WTC11 (cell line): ENCODE data around the gene ZDHHC11.

Experiments used
- FOXP1 ChIP-seq: sonication (generic); formaldehyde crosslinking; IDR thresholded peaks from 2 replicates; pipeline ENCODE4 v1.8.0; 2022; ENCODE audit warnings: missing genetic modification reagents, mild to moderate bottlenecking, moderate library complexity, borderline replicate concordance
- JUN ChIP-seq: sonication (generic); formaldehyde crosslinking; IDR thresholded peaks from 2 replicates; pipeline ENCODE4 v1.8.0; 2023; ENCODE audit warnings: mild to moderate bottlenecking, missing genetic modification reagents
- MXD4 ChIP-seq: fragments of 250-450 bp; sonication (Bioruptor Pico); IDR thresholded peaks from 2 replicates; pipeline ENCODE4 v1.8.0; 2021; ENCODE audit warnings: mild to moderate bottlenecking, moderate library complexity, borderline replicate concordance
- SP1 ChIP-seq: sonication (generic); formaldehyde crosslinking; conservative IDR thresholded peaks from 2 replicates; pipeline ENCODE4 v1.8.1; 2022; ENCODE audit warnings: missing genetic modification reagents
- TEAD4 ChIP-seq: sonication (generic); formaldehyde crosslinking; IDR thresholded peaks from 2 replicates; pipeline ENCODE4 v1.8.0; 2022; ENCODE audit warnings: mild to moderate bottlenecking, missing genetic modification reagents
- TF ChIP-seq, protein P1 (sequence below): fragments of 200-600 bp; IDR thresholded peaks from 2 replicates; pipeline ENCODE4 v1.8.0; 2022; ENCODE audit warnings: antibody characterized with exemption
- TF ChIP-seq, protein P2 (sequence below): sonication (generic); formaldehyde crosslinking; conservative IDR thresholded peaks from 2 replicates; pipeline ENCODE4 v1.8.1; 2022; ENCODE audit warnings: mild to moderate bottlenecking, missing genetic modification reagents
- TF ChIP-seq, protein P3 (sequence below): sonication (generic); formaldehyde crosslinking; IDR thresholded peaks from 2 replicates; pipeline ENCODE4 v1.8.1; 2023; ENCODE audit warnings: mild to moderate bottlenecking, missing genetic modification reagents
- TF ChIP-seq, protein P4 (sequence below): sonication (generic); formaldehyde crosslinking; IDR thresholded peaks from 2 replicates; pipeline ENCODE4 v1.8.1; 2022; ENCODE audit warnings: mild to moderate bottlenecking, missing genetic modification reagents, moderate library complexity, borderline replicate concordance

DNA sequence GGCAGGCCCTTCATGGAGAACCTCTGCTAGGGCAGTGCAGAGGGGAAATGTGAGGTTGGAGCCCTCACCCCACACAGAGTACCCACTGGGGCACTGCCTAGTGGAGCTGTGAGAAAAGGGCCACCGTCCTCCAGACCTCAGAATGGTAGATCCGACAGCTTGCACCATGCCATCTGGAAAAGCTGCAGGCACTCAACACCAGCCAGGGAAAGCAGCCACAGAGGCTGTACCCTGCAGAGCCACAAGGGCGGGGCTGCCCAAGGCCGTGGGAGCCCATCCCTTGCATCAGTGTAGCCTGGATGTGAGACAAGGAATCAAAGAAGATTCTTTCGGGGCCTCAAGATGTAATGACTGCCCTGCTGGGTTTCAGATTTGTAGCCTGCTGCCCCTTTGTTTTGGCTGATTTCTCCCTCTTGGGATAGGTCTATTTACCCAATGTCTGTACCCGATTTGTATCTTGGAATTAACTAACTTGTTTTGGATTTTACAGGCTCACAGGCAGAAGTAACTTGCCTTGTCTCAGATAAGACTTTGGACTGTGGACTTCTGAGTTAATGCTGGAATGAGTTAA is 16.6 kb upstream of the ZDHHC11 start:
- TF ChIP-seq MXD4 (CRISPR knock-in tag) (no peak), JUN (CRISPR knock-in tag) (no peak), SP1 (CRISPR knock-in tag) (no peak), TEAD4 (CRISPR knock-in tag) (no peak), FOXP1 (no peak)
- TF ChIP-seq, protein P1, sequence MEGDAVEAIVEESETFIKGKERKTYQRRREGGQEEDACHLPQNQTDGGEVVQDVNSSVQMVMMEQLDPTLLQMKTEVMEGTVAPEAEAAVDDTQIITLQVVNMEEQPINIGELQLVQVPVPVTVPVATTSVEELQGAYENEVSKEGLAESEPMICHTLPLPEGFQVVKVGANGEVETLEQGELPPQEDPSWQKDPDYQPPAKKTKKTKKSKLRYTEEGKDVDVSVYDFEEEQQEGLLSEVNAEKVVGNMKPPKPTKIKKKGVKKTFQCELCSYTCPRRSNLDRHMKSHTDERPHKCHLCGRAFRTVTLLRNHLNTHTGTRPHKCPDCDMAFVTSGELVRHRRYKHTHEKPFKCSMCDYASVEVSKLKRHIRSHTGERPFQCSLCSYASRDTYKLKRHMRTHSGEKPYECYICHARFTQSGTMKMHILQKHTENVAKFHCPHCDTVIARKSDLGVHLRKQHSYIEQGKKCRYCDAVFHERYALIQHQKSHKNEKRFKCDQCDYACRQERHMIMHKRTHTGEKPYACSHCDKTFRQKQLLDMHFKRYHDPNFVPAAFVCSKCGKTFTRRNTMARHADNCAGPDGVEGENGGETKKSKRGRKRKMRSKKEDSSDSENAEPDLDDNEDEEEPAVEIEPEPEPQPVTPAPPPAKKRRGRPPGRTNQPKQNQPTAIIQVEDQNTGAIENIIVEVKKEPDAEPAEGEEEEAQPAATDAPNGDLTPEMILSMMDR, result no peak
- TF ChIP-seq, protein P2, sequence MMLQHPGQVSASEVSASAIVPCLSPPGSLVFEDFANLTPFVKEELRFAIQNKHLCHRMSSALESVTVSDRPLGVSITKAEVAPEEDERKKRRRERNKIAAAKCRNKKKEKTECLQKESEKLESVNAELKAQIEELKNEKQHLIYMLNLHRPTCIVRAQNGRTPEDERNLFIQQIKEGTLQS, result no peak
- TF ChIP-seq, protein P3, sequence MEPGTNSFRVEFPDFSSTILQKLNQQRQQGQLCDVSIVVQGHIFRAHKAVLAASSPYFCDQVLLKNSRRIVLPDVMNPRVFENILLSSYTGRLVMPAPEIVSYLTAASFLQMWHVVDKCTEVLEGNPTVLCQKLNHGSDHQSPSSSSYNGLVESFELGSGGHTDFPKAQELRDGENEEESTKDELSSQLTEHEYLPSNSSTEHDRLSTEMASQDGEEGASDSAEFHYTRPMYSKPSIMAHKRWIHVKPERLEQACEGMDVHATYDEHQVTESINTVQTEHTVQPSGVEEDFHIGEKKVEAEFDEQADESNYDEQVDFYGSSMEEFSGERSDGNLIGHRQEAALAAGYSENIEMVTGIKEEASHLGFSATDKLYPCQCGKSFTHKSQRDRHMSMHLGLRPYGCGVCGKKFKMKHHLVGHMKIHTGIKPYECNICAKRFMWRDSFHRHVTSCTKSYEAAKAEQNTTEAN, result no peak
- TF ChIP-seq, protein P4, sequence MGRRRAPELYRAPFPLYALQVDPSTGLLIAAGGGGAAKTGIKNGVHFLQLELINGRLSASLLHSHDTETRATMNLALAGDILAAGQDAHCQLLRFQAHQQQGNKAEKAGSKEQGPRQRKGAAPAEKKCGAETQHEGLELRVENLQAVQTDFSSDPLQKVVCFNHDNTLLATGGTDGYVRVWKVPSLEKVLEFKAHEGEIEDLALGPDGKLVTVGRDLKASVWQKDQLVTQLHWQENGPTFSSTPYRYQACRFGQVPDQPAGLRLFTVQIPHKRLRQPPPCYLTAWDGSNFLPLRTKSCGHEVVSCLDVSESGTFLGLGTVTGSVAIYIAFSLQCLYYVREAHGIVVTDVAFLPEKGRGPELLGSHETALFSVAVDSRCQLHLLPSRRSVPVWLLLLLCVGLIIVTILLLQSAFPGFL (CRISPR knock-in tag), result no peak
